Fibroblast of mammary gland (primary cell): ENCODE data around the gene PIGA.
"Not testable (repeated sequence)": the region's sequence is repeated elsewhere in the genome, so short reads cannot be mapped to it uniquely, and the experiment has no call there.

Experiments used
- DNase-seq: peaks from one replicate; pipeline ENCODE4 v3.0.0-alpha.2; 2010; ENCODE audit warnings: low read depth
- H3K4me3 ChIP-seq: 2 replicates; pipeline ENCODE4 v1.5.1; 2011; ENCODE audit warnings: low read depth, mild to moderate bottlenecking, low read length, moderate library complexity; ENCODE audit not compliant: control insufficient read depth
- CTCF ChIP-seq: conservative IDR thresholded peaks from 2 replicates; pipeline ENCODE4 v1.5.1; 2011; ENCODE audit warnings: low read depth, low read length, inconsistent platforms; ENCODE audit not compliant: control insufficient read depth, insufficient read depth

Gene PIGA

GRCh38 chrX:15310117-15310516 is 25.2 kb downstream of the PIGA start:
- H3K4me3 ChIP-seq = no peak overlapping the region
- DNase-seq = peak; percentile 33
- TF ChIP-seq CTCF = no peak

GRCh38 chrX:15305899-15306298 is 29.4 kb downstream of the PIGA start:
- not testable (repeated sequence) for DNase-seq, H3K4me3 ChIP-seq

GRCh38 chrX:15301924-15302323 is 33.4 kb downstream of the PIGA start:
- no peak overlapping the region for H3K4me3 ChIP-seq
- peak; percentile 40 for DNase-seq
- TF ChIP-seq CTCF = no peak

GRCh38 chrX:15299941-15300851 is 35.1 kb downstream of the PIGA start:
- peak; percentile 43 for TF ChIP-seq CTCF
- no peak overlapping the region for H3K4me3 ChIP-seq
- DNase-seq = peak; percentile 28

GRCh38 chrX:15298780-15299179 is 36.5 kb downstream of the PIGA start:
- no peak overlapping the region for H3K4me3 ChIP-seq
- TF ChIP-seq CTCF = no peak
- DNase-seq = no peak

GRCh38 chrX:15298201-15298600 is 37.1 kb downstream of the PIGA start:
- no peak overlapping the region for H3K4me3 ChIP-seq
- TF ChIP-seq CTCF = no peak
- no peak for DNase-seq

- DNase-seq = peak; percentile 33
- TF ChIP-seq CTCF = no peak
- H3K4me3 ChIP-seq = no peak overlapping the region
Observed at GRCh38 chrX:15293451-15293850, 41.9 kb downstream of the PIGA start.
